Keratinocyte (primary cell): Measurements from ENCODE around the gene AADACL2. TPM values are rescaled to one million over a fixed set of nuclear protein-coding genes. Genes with fewer than 3 reads are reported as not detected.

Experiments
- DNase-seq: peaks from one replicate; pipeline ENCODE4 v3.0.0-alpha.2; 2011; ENCODE audit warnings: low read depth, missing footprints, low spot score
- FAIRE-seq: peaks from 2 replicates; lab custom pipeline; 2011; peaks lifted over from hg19 to GRCh38; lab: Jason Lieb, UNC
- H2AFZ ChIP-seq: 2 replicates; pipeline ENCODE4 v1.6.0; 2012; ENCODE audit warnings: low read length, control low read depth, inconsistent platforms; ENCODE audit not compliant: control insufficient read depth
- H3K27ac ChIP-seq: 2 replicates; pipeline ENCODE4 v1.5.1; 2011; ENCODE audit warnings: low read length; ENCODE audit not compliant: control insufficient read depth, insufficient read depth
- H3K27me3 ChIP-seq: 3 replicates; pipeline ENCODE4 v1.6.0; 2011; ENCODE audit warnings: low read length; ENCODE audit not compliant: control insufficient read depth, insufficient read depth; ENCODE audit errors: extremely low read depth
- H3K36me3 ChIP-seq, 2 experiments: 2 replicates in 1 of 2; 3 replicates in 1 of 2; pipeline ENCODE4 v1.5.1; 2011; ENCODE audit warnings: low read length in 2 of 2, mild to moderate bottlenecking in 1 of 2; ENCODE audit not compliant: control insufficient read depth in 2 of 2, insufficient read depth in 2 of 2; ENCODE audit errors: extremely low read depth in 1 of 2
- H3K4me1 ChIP-seq: 3 replicates; pipeline ENCODE4 v1.5.1; 2011; ENCODE audit warnings: low read length; ENCODE audit not compliant: control insufficient read depth, insufficient read depth; ENCODE audit errors: extremely low read depth
- H3K4me2 ChIP-seq: 3 replicates; pipeline ENCODE4 v1.6.0; 2011; ENCODE audit warnings: low read depth, low read length; ENCODE audit not compliant: control insufficient read depth, insufficient read depth; ENCODE audit errors: extremely low read depth
- H3K4me3 ChIP-seq, 3 experiments: fragments of 200-600 bp in 1 of 3; sonication (generic) in 1 of 3; 2 replicates in 2 of 3; 3 replicates in 1 of 3; pipeline ENCODE4 v1.5.1; 2011 to 2016; ENCODE audit warnings: low read length in 3 of 3, mild to moderate bottlenecking in 3 of 3, control low read depth in 2 of 3, inconsistent platforms in 1 of 3, low read depth in 1 of 3, mixed read lengths in 1 of 3, mixed run types in 1 of 3, moderate library complexity in 1 of 3; ENCODE audit not compliant: control insufficient read depth in 2 of 3, insufficient read depth in 2 of 3; ENCODE audit errors: extremely low read depth in 1 of 3
- H3K79me2 ChIP-seq: 2 replicates; pipeline ENCODE4 v1.6.0; 2012; ENCODE audit warnings: low read length; ENCODE audit not compliant: control insufficient read depth, insufficient read depth
- H3K9ac ChIP-seq: 3 replicates; pipeline ENCODE4 v1.6.0; 2011; ENCODE audit warnings: low read length; ENCODE audit not compliant: control insufficient read depth, insufficient read depth; ENCODE audit errors: extremely low read depth
- H3K9me1 ChIP-seq: 3 replicates; pipeline ENCODE4 v1.6.0; 2011; ENCODE audit warnings: low read length; ENCODE audit not compliant: control insufficient read depth, insufficient read depth; ENCODE audit errors: extremely low read depth
- H3K9me3 ChIP-seq: 2 replicates; pipeline ENCODE4 v1.5.1; 2012; ENCODE audit warnings: low read depth, low read length; ENCODE audit not compliant: control insufficient read depth
- H4K20me1 ChIP-seq: 3 replicates; pipeline ENCODE4 v1.6.0; 2011; ENCODE audit warnings: low read length; ENCODE audit not compliant: control insufficient read depth, insufficient read depth; ENCODE audit errors: extremely low read depth
- EZH2 ChIP-seq: IDR thresholded peaks from one replicate; pipeline ENCODE4 v1.6.1; 2012; ENCODE audit warnings: inconsistent platforms, mild to moderate bottlenecking, low read length, moderate library complexity
- dilution Hi-C: fragments of 300-500 bp; cut with MboI; formaldehyde crosslinking; loops from one replicate; pipeline ENCODE4 v1.7.0; 2020; ENCODE audit warnings: low sequenced_read_pairs; ENCODE audit not compliant: extremely low pct_ligation_motif_present
- polyA plus RNA-seq, 5 experiments: library from polyadenylated mRNA; depleted of rRNA in 3 of 5; stranded (reverse) in 3 of 5; stranded (forward) in 1 of 5; unstranded in 1 of 5; fragments of >200 nt; gene quantifications; 1 replicate in 1 of 5; 2 replicates in 3 of 5; 3 replicates in 1 of 5; pipeline versions ENCODE4 v1.2.1 to v1.2.3, GENCODE V29; 2011 to 2012; ENCODE audit warnings: missing spikeins in 2 of 5, low read depth in 1 of 5, low replicate concordance in 1 of 5
- TF ChIP-seq, protein P1 (sequence below), 3 experiments: IDR thresholded peaks in 1 of 3; conservative IDR thresholded peaks in 1 of 3; optimal IDR thresholded peaks in 1 of 3; 2 replicates in 2 of 3; 3 replicates in 1 of 3; pipeline versions ENCODE3 to v1.5.1; 2011; ENCODE audit warnings: low read length in 3 of 3, mild to moderate bottlenecking in 3 of 3, moderate library complexity in 2 of 3, control low read depth in 1 of 3, inconsistent platforms in 1 of 3; ENCODE audit not compliant: insufficient read depth in 2 of 3; ENCODE audit errors: extremely low read depth in 1 of 3

The AADACL2 gene
- polyA plus RNA-seq, 1 donor (not counting 4 experiments of a cell fraction or from before 2014, with no cell fraction given): 0.38 TPM

DNA sequence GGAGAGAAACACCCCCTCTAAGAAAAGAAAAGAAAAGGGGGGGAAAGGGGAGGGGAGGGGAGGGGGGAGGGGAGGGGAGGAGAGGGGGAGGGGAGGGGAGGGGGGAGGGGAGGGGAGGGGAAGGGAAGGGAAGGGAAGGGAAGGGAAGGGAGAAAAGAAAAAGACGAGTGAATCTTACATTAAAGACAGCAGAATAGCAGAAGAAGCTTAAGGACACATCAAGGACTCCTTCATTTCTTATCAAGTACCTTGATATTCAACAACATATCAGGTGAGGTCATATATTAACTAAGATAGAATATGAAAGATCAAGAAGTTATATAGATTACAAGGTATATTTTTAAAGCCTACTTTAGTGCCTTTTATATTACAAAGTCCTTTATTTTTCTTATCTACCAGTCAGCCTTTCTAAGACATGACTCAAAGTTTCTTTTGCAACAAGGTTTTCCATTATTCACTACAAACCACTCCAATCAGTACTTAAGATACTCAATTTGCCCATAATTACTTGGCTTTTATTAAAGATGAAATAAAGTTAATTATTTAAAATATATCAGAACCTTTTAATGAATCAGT lies 62.5 kb downstream of the AADACL2 start:
- H4K20me1 ChIP-seq: no peaks in the 10 kb centered on the region
- FAIRE-seq (no peak), DNase-seq (no peak)

DNA sequence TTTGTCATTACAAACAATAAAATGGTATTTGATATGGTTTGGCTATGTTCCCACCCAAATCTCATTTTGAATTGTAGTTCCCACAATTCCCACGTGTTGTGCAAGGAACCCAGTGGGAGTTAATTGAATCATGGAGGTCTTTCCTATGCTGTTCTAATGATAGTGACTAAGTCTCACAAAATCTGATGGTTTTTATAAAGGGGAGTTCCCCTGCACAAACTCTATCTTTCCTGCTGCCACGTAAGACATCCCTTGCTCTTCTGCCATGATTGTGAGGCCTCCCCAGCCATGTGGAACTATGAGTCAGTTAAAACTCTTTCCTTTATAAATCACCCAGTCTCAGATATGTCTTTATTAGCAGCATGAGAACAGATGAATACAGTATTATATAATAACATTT lies 64.7 kb downstream of the AADACL2 start:
- dilution Hi-C loops: no loop called here
- TF ChIP-seq, protein P1, sequence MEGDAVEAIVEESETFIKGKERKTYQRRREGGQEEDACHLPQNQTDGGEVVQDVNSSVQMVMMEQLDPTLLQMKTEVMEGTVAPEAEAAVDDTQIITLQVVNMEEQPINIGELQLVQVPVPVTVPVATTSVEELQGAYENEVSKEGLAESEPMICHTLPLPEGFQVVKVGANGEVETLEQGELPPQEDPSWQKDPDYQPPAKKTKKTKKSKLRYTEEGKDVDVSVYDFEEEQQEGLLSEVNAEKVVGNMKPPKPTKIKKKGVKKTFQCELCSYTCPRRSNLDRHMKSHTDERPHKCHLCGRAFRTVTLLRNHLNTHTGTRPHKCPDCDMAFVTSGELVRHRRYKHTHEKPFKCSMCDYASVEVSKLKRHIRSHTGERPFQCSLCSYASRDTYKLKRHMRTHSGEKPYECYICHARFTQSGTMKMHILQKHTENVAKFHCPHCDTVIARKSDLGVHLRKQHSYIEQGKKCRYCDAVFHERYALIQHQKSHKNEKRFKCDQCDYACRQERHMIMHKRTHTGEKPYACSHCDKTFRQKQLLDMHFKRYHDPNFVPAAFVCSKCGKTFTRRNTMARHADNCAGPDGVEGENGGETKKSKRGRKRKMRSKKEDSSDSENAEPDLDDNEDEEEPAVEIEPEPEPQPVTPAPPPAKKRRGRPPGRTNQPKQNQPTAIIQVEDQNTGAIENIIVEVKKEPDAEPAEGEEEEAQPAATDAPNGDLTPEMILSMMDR (optimal IDR thresholded peaks at IDR 0.05 in 1 of 3, IDR thresholded peaks at IDR 0.05 in 1 of 3, conservative IDR thresholded peaks at IDR 0.05 in 1 of 3; ENCODE audit: extremely low read depth in 1 of 3, insufficient read depth in 2 of 3, low read length in 3 of 3): no peak
- no peak for TF ChIP-seq EZH2

More for the DNA sequence above, 62.5 kb downstream of the AADACL2 start:
- H3K79me2 ChIP-seq: no peaks in the 10 kb centered on the region
- H3K4me2 ChIP-seq: no peak overlapping the region
- H3K9ac ChIP-seq: no peak overlapping the region
- no peaks in the 10 kb centered on the region for H3K36me3 ChIP-seq
- no peaks in the 10 kb centered on the region for H3K9me3 ChIP-seq
- H2AFZ ChIP-seq: no peak overlapping the region
- no peak overlapping the region for H3K27ac ChIP-seq
- no peaks in the 10 kb centered on the region for H3K9me1 ChIP-seq
- no peak overlapping the region for H3K4me3 ChIP-seq
- H3K27me3 ChIP-seq: no peaks in the 10 kb centered on the region
- peaks cover 8% of the 10 kb centered on the region for H3K4me1 ChIP-seq
- dilution Hi-C loops: no loop called here
- TF ChIP-seq, protein P1 (optimal IDR thresholded peaks at IDR 0.05 in 1 of 3, IDR thresholded peaks at IDR 0.05 in 1 of 3, conservative IDR thresholded peaks at IDR 0.05 in 1 of 3; ENCODE audit: extremely low read depth in 1 of 3, insufficient read depth in 2 of 3, low read length in 3 of 3): no peak
- no peak for TF ChIP-seq EZH2

More for the DNA sequence above, 64.7 kb downstream of the AADACL2 start:
- H3K27ac ChIP-seq: no peak overlapping the region
- no peaks in the 10 kb centered on the region for H3K9me3 ChIP-seq
- DNase-seq: no peak
- no peak overlapping the region for H3K4me3 ChIP-seq
- no peak for FAIRE-seq
- H3K9me1 ChIP-seq: no peaks in the 10 kb centered on the region
- H3K79me2 ChIP-seq: no peaks in the 10 kb centered on the region
- no peak overlapping the region for H3K4me2 ChIP-seq
- no peaks in the 10 kb centered on the region for H3K27me3 ChIP-seq
- no peaks in the 10 kb centered on the region for H4K20me1 ChIP-seq
- peaks cover 8% of the 10 kb centered on the region for H3K4me1 ChIP-seq
- H3K9ac ChIP-seq: no peak overlapping the region
- H3K36me3 ChIP-seq: no peaks in the 10 kb centered on the region
- no peak overlapping the region for H2AFZ ChIP-seq
